ENCODE data around the gene HSPH1. TPM values are rescaled to one million over a fixed set of nuclear protein-coding genes. Genes with fewer than 3 reads are reported as not detected.

Gene HSPH1
- total and polyA plus RNA-seq, 7 donors, result 32.6 to 106 (median 72.6) TPM

- no peaks in the 10 kb centered on the region for H3K36me3 ChIP-seq (ENCODE audit: insufficient read depth in 1 of 2, low read depth in 1 of 2)
- intact Hi-C loops (cut with DNase I), result no loop called here
- ATAC-seq, result no peak
- 86 to 96% (median 87%) methylated on average over 5 of the region's 5 CpGs for WGBS, 3 donors
- no peak overlapping the region for H3K27ac ChIP-seq
- H3K27me3 ChIP-seq (ENCODE audit: insufficient read depth in 3 of 3, low read length in 2 of 3), result peaks cover 0 to 10% (median 0%) of the 10 kb centered on the region in 3 donors
- H3K4me1 ChIP-seq, result no peaks in the 10 kb centered on the region
- H3K9me3 ChIP-seq, result no peaks in the 10 kb centered on the region
- DNase-seq, result no peak
- no peak overlapping the region for H3K4me3 ChIP-seq
- TF ChIP-seq CTCF (IDR thresholded peaks at IDR 0.05), result no peak
Observed at GRCh38 chr13:31090096-31090495, 71.6 kb downstream of the HSPH1 start.

- no peak for TF ChIP-seq CTCF (IDR thresholded peaks at IDR 0.05)
- DNase-seq (no peak), ATAC-seq (no peak)
- Histone ChIP-seq H3K4me3 (no peak overlapping the region), H3K27ac (no peak overlapping the region), H3K4me1 (no peaks in the 10 kb centered on the region), H3K27me3 (ENCODE audit: insufficient read depth in 3 of 3, low read length in 2 of 3) (peaks cover 0 to 10% (median 0%) of the 10 kb centered on the region in 3 donors), H3K36me3 (ENCODE audit: insufficient read depth in 1 of 2, low read depth in 1 of 2) (no peaks in the 10 kb centered on the region), H3K9me3 (no peaks in the 10 kb centered on the region)
- intact Hi-C loops (cut with DNase I), result no loop called here
- 82 to 92% (median 87%) methylated on average over 3 of the region's 3 CpGs for WGBS, 3 donors
Observed at GRCh38 chr13:31089649-31090048, 72.1 kb downstream of the HSPH1 start.

- Histone ChIP-seq H3K36me3 (ENCODE audit: insufficient read depth in 1 of 2, low read depth in 1 of 2) (no peaks in the 10 kb centered on the region), H3K4me3 (no peak overlapping the region), H3K4me1 (no peaks in the 10 kb centered on the region), H3K27me3 (ENCODE audit: insufficient read depth in 3 of 3, low read length in 2 of 3) (peaks cover 0 to 10% (median 0%) of the 10 kb centered on the region in 3 donors), H3K9me3 (no peaks in the 10 kb centered on the region), H3K27ac (no peak overlapping the region)
- ATAC-seq, result no peak
- TF ChIP-seq CTCF (IDR thresholded peaks at IDR 0.05), result no peak
- intact Hi-C loops (cut with DNase I), result no loop called here
- DNase-seq, result no peak
- 75 to 79% (median 76%) methylated on average over 8 of the region's 8 CpGs for WGBS, 3 donors
Observed at GRCh38 chr13:31088826-31089420, 72.8 kb downstream of the HSPH1 start.

Other genes starting within 250 kb of the HSPH1 start
- not detected for gene TEX26, start 229.2 kb downstream of the HSPH1 start, total RNA-seq
- gene TEX26, start 229.2 kb downstream of the HSPH1 start, polyA plus RNA-seq, result under 1 TPM in 1 of 3 donors, not detected in 2; 0.04 TPM
- 1 to 10 TPM; 1.1 to 5.5 (median 2.9) TPM for gene B3GLCT, start 38.1 kb upstream of the HSPH1 start, total RNA-seq
- gene B3GLCT, start 38.1 kb upstream of the HSPH1 start, polyA plus RNA-seq, result 1 to 10 TPM; 1.3 to 3.1 (median 2.2) TPM